Measurements from ENCODE around the gene AADACL4.
"Not testable (repeated sequence)": the region's sequence is repeated elsewhere in the genome, so short reads cannot be mapped to it uniquely, and the experiment has no call there.

Gene AADACL4

DNA sequence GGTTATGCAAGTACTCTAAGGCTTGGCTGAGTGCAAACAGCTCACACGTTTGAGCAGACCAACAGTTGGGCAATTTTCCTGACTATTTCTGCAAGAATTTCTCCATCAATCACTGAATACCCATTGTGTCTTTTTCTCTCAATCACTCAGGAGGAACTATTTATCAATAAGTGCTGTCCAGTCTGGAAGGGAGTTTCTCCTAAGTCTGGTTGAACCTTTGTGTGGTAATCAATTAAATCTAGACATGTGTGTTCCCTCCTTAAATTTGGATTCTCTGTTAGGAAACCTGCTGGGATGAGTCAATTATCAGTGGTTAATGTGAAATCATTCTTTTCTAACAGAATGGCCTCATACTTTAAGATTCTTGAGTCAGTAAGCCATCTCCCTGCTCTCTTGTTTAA lies 65.2 kb downstream of the AADACL4 start:
- TF ChIP-seq ZFX (IDR thresholded peaks at IDR 0.05) = no peak
- TF ChIP-seq, protein P1, sequence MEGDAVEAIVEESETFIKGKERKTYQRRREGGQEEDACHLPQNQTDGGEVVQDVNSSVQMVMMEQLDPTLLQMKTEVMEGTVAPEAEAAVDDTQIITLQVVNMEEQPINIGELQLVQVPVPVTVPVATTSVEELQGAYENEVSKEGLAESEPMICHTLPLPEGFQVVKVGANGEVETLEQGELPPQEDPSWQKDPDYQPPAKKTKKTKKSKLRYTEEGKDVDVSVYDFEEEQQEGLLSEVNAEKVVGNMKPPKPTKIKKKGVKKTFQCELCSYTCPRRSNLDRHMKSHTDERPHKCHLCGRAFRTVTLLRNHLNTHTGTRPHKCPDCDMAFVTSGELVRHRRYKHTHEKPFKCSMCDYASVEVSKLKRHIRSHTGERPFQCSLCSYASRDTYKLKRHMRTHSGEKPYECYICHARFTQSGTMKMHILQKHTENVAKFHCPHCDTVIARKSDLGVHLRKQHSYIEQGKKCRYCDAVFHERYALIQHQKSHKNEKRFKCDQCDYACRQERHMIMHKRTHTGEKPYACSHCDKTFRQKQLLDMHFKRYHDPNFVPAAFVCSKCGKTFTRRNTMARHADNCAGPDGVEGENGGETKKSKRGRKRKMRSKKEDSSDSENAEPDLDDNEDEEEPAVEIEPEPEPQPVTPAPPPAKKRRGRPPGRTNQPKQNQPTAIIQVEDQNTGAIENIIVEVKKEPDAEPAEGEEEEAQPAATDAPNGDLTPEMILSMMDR (conservative IDR thresholded peaks at IDR 0.05) = no peak
- no peak overlapping the region for H3K27ac ChIP-seq

DNA sequence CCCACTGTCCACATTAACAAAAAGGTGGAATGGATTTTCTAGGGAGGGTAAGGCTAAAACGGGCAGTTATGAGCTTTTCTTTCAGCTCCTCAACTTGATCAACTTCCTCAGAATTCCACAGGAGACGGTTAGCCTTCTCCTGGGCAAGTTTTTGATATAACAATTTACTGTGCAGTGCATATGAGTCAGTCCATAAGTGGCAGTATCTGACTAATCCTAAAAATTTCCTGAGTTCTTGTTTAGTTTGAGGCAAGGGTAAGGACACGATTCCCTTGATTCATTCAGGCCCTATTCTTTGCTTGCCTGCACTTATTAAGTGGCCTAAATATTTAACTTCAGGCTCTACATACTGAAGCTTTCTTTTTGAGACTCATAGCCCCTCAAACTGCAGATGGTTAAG lies 65.8 kb downstream of the AADACL4 start:
- H3K27ac ChIP-seq = no peak overlapping the region
- TF ChIP-seq, protein P1 (conservative IDR thresholded peaks at IDR 0.05) = no peak
- no peak for TF ChIP-seq ZFX (IDR thresholded peaks at IDR 0.05)

DNA sequence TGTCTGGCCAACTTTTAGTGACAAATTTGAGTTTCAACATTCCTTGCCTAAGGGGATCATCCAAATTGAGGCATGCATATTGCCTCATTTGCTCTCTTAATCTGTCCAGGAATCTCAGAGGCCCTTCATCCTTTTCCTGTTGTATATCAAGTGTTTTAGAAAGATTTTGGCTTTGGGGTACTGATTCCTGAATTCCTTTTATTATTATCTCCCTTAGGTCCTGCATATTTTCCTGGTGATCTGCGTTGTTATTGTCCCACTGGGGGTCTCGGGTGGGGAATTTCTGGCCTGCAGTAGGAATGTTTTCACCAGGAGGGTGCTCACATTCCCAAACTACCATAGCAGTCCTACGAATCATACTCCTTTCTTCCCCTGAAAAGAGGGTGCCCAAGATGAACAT lies 67.7 kb downstream of the AADACL4 start:
- no peak overlapping the region for H3K27ac ChIP-seq
- TF ChIP-seq ZFX (IDR thresholded peaks at IDR 0.05) = no peak

DNA sequence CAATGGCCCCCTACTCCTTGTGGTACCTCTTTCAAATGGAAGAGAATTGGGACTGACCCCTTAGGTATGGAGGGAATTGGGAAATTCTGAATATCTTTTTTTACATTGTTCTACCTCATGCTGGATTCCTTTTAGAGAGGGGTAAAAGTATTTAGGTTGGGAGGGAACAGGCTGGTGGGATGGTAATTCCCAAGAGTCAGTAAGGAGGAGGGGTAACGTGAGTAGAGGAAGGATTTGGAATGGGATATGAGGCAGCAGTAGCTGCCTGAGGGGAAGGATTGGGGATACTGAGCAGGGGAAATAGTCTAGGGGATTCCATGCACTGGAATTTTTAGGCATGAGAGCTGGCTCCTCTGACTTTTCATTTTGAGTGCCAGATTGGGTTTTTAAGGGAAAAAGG lies 68.2 kb downstream of the AADACL4 start:
- no peak overlapping the region for H3K27ac ChIP-seq
- TF ChIP-seq, protein P1 (conservative IDR thresholded peaks at IDR 0.05) = no peak
- no peak for TF ChIP-seq ZFX (IDR thresholded peaks at IDR 0.05)

DNA sequence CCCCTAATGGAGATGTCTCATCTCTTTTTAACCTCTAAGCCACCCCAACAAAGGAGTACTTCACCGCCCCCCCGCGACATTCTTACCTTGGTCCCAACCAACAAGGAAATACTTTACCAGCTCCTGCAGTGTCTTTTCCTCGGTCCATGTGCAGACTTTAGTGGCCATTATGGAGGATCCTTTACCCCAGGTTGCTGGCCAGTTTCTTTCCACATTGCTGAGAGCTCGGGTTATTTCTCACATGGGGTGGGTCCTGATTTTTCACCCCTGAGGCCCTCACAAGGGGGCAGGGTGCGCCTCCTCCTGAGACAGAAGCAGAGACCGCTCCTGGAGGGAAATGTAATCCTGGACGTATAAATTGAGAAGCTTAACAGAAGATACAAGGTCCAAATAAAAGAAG lies 69.0 kb downstream of the AADACL4 start:
- H3K27ac ChIP-seq = no peak overlapping the region
- no peak for TF ChIP-seq ZFX (IDR thresholded peaks at IDR 0.05)
- TF ChIP-seq, protein P1 (conservative IDR thresholded peaks at IDR 0.05) = no peak

DNA sequence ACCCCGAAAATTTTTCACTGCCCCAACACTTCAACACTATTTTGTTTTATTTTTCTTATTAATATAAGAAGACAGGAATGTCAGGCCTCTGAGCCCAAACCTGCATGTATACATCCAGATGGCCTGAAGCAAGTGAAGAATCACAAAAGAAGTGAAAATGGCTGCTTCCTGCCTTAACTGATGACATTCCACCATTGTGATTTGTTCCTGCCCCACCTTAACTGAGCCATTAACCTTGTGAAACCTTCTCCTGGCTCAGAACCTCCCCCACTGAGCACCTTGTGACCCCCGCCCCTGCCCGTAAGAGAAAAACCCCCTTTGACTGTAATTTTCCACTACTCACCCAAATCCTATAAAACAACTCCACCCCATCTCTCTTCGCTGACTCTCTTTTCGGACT lies 69.8 kb downstream of the AADACL4 start:
- not testable (repeated sequence) for H3K27ac ChIP-seq

DNA sequence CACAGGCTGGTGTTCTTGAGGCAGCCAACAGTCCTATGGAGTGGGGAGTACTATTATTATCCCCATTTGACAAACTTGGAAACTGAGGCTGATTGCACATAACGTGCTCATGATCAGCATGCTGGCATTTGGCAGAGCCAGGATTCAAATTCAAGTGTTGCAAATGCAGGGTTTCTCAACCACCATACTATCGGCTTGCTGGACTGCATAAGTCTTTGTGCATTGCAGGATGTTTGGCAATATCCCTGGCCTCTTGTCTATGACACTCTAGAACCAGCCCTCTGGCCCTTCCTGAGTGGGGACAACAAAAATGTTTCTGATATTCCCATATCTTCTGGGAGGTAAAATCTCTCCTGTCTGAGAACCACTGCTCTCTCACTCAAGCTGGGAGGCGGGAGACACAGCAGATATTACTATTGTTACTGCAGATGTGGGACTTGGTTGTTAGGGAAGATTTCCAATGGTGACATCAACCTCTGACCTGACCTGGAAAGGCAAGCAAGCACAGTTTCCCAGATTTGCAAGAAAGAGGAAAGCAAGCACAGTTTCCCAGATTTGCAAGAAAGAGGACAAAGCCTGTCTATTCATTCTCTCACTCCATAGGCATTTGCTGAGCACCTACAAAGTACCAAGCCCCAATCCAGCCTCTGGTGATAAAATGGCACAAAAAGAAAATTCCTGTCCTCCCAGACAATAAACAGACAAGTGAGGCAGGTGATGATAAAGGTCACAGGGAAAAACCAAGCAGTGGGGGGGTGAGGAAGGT lies 71.0 kb downstream of the AADACL4 start:
- TF ChIP-seq, protein P1 (conservative IDR thresholded peaks at IDR 0.05) = no peak
- no peak for TF ChIP-seq ZFX (IDR thresholded peaks at IDR 0.05)
- no peak overlapping the region for H3K27ac ChIP-seq

DNA sequence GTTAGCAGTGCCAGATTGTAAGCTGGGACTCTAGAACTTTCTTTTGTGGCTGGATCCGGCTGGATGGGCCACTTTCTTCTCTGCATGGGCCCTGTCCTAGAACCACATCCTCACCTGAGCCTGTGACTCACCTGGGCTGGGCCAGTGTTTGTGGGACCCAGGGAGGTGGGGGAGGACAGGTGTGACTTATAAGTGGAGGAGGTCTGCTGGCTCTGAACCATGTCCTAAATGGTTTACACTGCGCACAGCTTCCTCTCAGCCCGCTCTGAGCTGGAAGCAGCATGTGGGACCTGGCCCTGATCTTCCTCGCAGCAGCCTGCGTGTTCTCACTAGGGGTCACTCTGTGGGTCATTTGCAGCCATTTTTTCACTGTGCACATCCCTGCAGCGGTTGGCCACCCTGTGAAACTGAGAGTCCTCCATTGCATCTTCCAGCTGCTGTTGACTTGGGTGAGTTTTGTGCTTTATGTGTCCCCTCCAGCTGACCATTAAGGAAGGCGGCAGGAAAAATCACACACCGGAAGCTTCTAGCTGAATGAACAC lies 72.1 kb downstream of the AADACL4 start, which contains the start of gene AADACL3:
Gene AADACL3, plus strand, starts transcription at position 215 of the 542 bp plus-strand sequence. Its CDS starts 67 bp downstream, at position 282.
- TF ChIP-seq, protein P1 (conservative IDR thresholded peaks at IDR 0.05) = no peak
- no peak for TF ChIP-seq ZFX (IDR thresholded peaks at IDR 0.05)

More for the DNA sequence above, 72.1 kb downstream of the AADACL4 start, which contains the start of gene AADACL3:
- H3K27ac ChIP-seq = no peak within 1 kb of the TSS

Measured in C4-2B (cell line).